Sigmoid colon (tissue), 4 donors: ENCODE measurements around the gene GALNT17.

Experiments used
- EP300 ChIP-seq, 4 donors: sonication (generic); formaldehyde crosslinking; IDR thresholded peaks; one replicate each; pipeline ENCODE4 v1.6.1; 2017; ENCODE audit warnings: antibody characterized with exemption in 4 of 4
- POLR2AphosphoS5 ChIP-seq, 4 donors: sonication (generic); formaldehyde crosslinking; IDR thresholded peaks; one replicate each; pipeline ENCODE4 v1.6.1; 2017; ENCODE audit warnings: antibody characterized with exemption in 4 of 4
- TF ChIP-seq, protein P1 (sequence below), 4 experiments: fragments of 450-650 bp in 3 of 4; fragments of 200-600 bp in 1 of 4; IDR thresholded peaks; one replicate each; pipeline ENCODE4 v1.5.1; 2016 to 2019; ENCODE audit warnings: antibody characterized with exemption in 4 of 4, mild to moderate bottlenecking in 3 of 4, moderate library complexity in 2 of 4

GRCh38 chr7:71342202-71342601 lies 210.3 kb downstream of the GALNT17 start:
- TF ChIP-seq EP300 (IDR thresholded peaks at IDR 0.05), result no peak
- TF ChIP-seq, protein P1, sequence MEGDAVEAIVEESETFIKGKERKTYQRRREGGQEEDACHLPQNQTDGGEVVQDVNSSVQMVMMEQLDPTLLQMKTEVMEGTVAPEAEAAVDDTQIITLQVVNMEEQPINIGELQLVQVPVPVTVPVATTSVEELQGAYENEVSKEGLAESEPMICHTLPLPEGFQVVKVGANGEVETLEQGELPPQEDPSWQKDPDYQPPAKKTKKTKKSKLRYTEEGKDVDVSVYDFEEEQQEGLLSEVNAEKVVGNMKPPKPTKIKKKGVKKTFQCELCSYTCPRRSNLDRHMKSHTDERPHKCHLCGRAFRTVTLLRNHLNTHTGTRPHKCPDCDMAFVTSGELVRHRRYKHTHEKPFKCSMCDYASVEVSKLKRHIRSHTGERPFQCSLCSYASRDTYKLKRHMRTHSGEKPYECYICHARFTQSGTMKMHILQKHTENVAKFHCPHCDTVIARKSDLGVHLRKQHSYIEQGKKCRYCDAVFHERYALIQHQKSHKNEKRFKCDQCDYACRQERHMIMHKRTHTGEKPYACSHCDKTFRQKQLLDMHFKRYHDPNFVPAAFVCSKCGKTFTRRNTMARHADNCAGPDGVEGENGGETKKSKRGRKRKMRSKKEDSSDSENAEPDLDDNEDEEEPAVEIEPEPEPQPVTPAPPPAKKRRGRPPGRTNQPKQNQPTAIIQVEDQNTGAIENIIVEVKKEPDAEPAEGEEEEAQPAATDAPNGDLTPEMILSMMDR (IDR thresholded peaks at IDR 0.05), result no peak
- TF ChIP-seq POLR2AphosphoS5 (IDR thresholded peaks at IDR 0.05), result no peak
